ENCODE data around the gene TLR10.

TLR10 gene

GRCh38 chr4:38723114-38723513, 59.7 kb downstream of the TLR10 start:
- DNase-seq: no peak

Measured in stimulated activated CD4-positive, alpha-beta T cell treated with anti-CD3 and anti-CD28 coated beads, Interleukin-12 subunit alpha, Interleukin-12 subunit beta, amount 100 ng/mL, for 4 hours (primary cell).